ENCODE data around the gene MAD1L1.

MAD1L1 gene

GRCh38 chr7:1946025-1946772 is 286.5 kb downstream of the MAD1L1 start:
- no peak for DNase-seq

- DNase-seq, result no peak
These were observed 287.2 kb downstream of the MAD1L1 start for GRCh38 chr7:1945558-1945957.

GRCh38 chr7:1944619-1945210 is 288.0 kb downstream of the MAD1L1 start:
- DNase-seq, result no peak

- DNase-seq, result no peak
These were observed 288.7 kb downstream of the MAD1L1 start for GRCh38 chr7:1943933-1944618.

GRCh38 chr7:1943326-1943725 is 289.4 kb downstream of the MAD1L1 start:
- no peak for DNase-seq

GRCh38 chr7:1942941-1943289 is 289.8 kb downstream of the MAD1L1 start:
- no peak for DNase-seq

- no peak for DNase-seq
These were observed 290.4 kb downstream of the MAD1L1 start for GRCh38 chr7:1942243-1942940.

- no peak for DNase-seq
These were observed 291.1 kb downstream of the MAD1L1 start for GRCh38 chr7:1941464-1942242.

GRCh38 chr7:1940863-1941262 is 291.9 kb downstream of the MAD1L1 start:
- no peak for DNase-seq

- DNase-seq, result peak; percentile 87
These were observed 292.4 kb downstream of the MAD1L1 start for GRCh38 chr7:1940402-1940786.

- DNase-seq, result peak; percentile 62
These were observed 293.0 kb downstream of the MAD1L1 start for GRCh38 chr7:1939434-1940401.

GRCh38 chr7:1938788-1939433 is 293.8 kb downstream of the MAD1L1 start:
- no peak for DNase-seq

- no peak for DNase-seq
These were observed 295.5 kb downstream of the MAD1L1 start for GRCh38 chr7:1937252-1937605.

- DNase-seq, result no peak
These were observed 296.1 kb downstream of the MAD1L1 start for GRCh38 chr7:1936531-1937251.

GRCh38 chr7:1936006-1936310 is 296.8 kb downstream of the MAD1L1 start:
- no peak for DNase-seq

GRCh38 chr7:1935176-1936005 is 297.4 kb downstream of the MAD1L1 start:
- DNase-seq, result no peak

- no peak for DNase-seq
These were observed 298.0 kb downstream of the MAD1L1 start for GRCh38 chr7:1934756-1935155.

- no peak for DNase-seq
These were observed 298.7 kb downstream of the MAD1L1 start for GRCh38 chr7:1934017-1934416.

- no peak for DNase-seq
These were observed 299.5 kb downstream of the MAD1L1 start for GRCh38 chr7:1933066-1933750.

Measured in activated T-cell treated with anti-CD3 and anti-CD28 coated beads, Interleukin-2, amount 50 U/mL, for 1 hour (primary cell).